Spinal cord (tissue), 10 donors: ENCODE data around the gene SLC29A4. TPM values are rescaled to one million over a fixed set of nuclear protein-coding genes. Genes with fewer than 3 reads are reported as not detected.
"Not testable (repeated sequence)": the region's sequence is repeated elsewhere in the genome, so short reads cannot be mapped to it uniquely, and the experiment has no call there.

Experiments used
- DNase-seq, 6 donors: peaks; one replicate each; pipeline versions ENCODE4 v3.0.0 to v3.0.0-alpha.2; 2013 to 2015; ENCODE audit warnings: low spot score in 6 of 6, low read depth in 4 of 6
- H3K27ac ChIP-seq: one replicate; pipeline ENCODE4 v1.5.1; 2013; ENCODE audit warnings: low read depth, low read length, control low read depth
- H3K27me3 ChIP-seq: one replicate; pipeline ENCODE4 v1.6.1; 2013; ENCODE audit warnings: low read length; ENCODE audit not compliant: control insufficient read depth, insufficient read depth
- H3K36me3 ChIP-seq: one replicate; pipeline ENCODE4 v1.6.1; 2013; ENCODE audit warnings: low read length; ENCODE audit not compliant: control insufficient read depth, insufficient read depth
- H3K4me1 ChIP-seq: one replicate; pipeline ENCODE4 v1.6.1; 2013; ENCODE audit warnings: low read length; ENCODE audit not compliant: control insufficient read depth, insufficient read depth
- H3K4me3 ChIP-seq: one replicate; pipeline ENCODE4 v1.5.1; 2013; ENCODE audit warnings: low read depth, low read length, control low read depth
- H3K9me3 ChIP-seq: one replicate; pipeline ENCODE4 v1.6.1; 2013; ENCODE audit warnings: low read length; ENCODE audit not compliant: control insufficient read depth, insufficient read depth
- WGBS: methylation state at CpG from one replicate; pipeline ENCODE4 v1.1.5; 2013; ENCODE audit warnings: missing lambda C conversion rate; ENCODE audit not compliant: insufficient coverage; 5-methylcytosine and 5-hydroxymethylcytosine counted together
- long read RNA-seq, 4 donors: transcript quantifications; one replicate each; lab custom pipeline, GENCODE V29; 2026
- polyA plus RNA-seq, 2 donors: library from polyadenylated mRNA; unstranded; fragments of 120-200 nt; gene quantifications; one replicate each; pipeline ENCODE4 v1.2.1, GENCODE V29; 2013; ENCODE audit not compliant: insufficient read length in 2 of 2
- total RNA-seq, 2 donors: library from RNA; depleted of rRNA in 1 of 2; stranded (reverse); fragments of 120-200 nt in 1 of 2; fragments of >200 nt in 1 of 2; gene quantifications; one replicate each; pipeline versions ENCODE4 v1.2.3 to v1.2.4, GENCODE V29; 2013 to 2014
- donor health status: healthy.

The SLC29A4 gene, protein sequence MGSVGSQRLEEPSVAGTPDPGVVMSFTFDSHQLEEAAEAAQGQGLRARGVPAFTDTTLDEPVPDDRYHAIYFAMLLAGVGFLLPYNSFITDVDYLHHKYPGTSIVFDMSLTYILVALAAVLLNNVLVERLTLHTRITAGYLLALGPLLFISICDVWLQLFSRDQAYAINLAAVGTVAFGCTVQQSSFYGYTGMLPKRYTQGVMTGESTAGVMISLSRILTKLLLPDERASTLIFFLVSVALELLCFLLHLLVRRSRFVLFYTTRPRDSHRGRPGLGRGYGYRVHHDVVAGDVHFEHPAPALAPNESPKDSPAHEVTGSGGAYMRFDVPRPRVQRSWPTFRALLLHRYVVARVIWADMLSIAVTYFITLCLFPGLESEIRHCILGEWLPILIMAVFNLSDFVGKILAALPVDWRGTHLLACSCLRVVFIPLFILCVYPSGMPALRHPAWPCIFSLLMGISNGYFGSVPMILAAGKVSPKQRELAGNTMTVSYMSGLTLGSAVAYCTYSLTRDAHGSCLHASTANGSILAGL
- total RNA-seq (10 to 100 TPM in 1 of 2 donors, 1 to 10 TPM in 1; 7.7 to 13.3 TPM), polyA plus RNA-seq (10 to 100 TPM; 53.8 to 59.8 TPM)
- long read RNA-seq, donor 1, full-length matches to known transcripts: 6 of 34 reads
- long read RNA-seq, donor 1, partial matches to known transcripts: 28 of 34 reads
- long read RNA-seq, donor 1, other reads (novel, unspliced or antisense): 0 of 34 reads
- long read RNA-seq, donor 2, full-length matches to known transcripts: 3 of 13 reads
- long read RNA-seq, donor 2, partial matches to known transcripts: 10 of 13 reads
- long read RNA-seq, donor 2, other reads (novel, unspliced or antisense): 0 of 13 reads
- long read RNA-seq, donor 3: 0 reads
- long read RNA-seq, donor 4: 0 reads

DNA sequence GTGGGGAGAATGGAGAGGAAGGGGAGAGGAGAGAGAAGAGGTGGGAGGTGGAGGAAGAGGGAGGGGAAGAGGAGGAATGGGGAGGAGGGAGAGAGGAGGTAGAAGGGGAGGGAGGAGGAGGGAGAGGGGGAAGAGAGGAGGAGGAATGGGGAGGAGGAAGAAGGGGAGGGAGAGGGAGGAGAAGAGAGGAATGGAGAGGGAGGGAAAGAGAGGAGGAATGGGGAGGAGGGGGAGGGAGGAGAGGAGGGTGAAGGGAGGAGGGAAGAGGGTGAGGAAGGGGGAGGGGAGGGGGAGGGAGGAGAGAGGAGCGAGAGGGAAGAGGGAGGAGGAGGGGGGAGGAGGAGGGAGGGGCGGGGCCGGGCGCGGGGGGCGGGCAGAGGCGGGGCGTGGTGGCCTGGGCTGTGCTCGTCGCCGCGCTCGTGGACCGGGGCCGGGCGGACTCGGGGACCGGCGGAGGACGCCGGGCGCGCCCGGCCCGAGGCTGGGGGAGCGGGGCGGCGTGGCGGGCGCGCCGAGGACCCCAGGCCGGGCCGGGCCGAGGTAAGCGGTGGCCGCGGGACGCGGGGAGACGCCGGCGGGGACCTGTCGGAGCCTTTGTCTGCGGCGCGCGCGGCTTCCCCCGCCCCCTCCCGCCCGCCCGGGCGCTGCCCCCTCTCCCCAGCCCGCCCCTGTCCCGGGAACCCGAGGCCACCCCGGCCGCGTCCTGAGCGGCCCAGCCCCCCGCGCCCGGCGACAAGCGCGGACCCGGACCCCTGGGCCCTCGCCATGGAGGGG lies at the start of gene SLC29A4:
Gene SLC29A4, plus strand, starts transcription at position 401 of the 774 bp plus-strand sequence. CDS start 4,874 bp downstream, outside the sequence.
- WGBS: under 1% methylated on average over 65 of the region's 69 CpGs
- no peaks in the 10 kb centered on the region for H3K9me3 ChIP-seq
- DNase-seq: peak in 2 of 6 donors; percentile 77 to 86
- H3K27ac ChIP-seq: no peak within 1 kb of the TSS
- no peaks in the 10 kb centered on the region for H3K27me3 ChIP-seq
- H3K4me3 ChIP-seq: peak within 1 kb of the TSS; percentile 35
- H3K36me3 ChIP-seq: peaks cover 9% of the 10 kb centered on the region
- H3K4me1 ChIP-seq: peaks cover 20% of the 10 kb centered on the region

DNA sequence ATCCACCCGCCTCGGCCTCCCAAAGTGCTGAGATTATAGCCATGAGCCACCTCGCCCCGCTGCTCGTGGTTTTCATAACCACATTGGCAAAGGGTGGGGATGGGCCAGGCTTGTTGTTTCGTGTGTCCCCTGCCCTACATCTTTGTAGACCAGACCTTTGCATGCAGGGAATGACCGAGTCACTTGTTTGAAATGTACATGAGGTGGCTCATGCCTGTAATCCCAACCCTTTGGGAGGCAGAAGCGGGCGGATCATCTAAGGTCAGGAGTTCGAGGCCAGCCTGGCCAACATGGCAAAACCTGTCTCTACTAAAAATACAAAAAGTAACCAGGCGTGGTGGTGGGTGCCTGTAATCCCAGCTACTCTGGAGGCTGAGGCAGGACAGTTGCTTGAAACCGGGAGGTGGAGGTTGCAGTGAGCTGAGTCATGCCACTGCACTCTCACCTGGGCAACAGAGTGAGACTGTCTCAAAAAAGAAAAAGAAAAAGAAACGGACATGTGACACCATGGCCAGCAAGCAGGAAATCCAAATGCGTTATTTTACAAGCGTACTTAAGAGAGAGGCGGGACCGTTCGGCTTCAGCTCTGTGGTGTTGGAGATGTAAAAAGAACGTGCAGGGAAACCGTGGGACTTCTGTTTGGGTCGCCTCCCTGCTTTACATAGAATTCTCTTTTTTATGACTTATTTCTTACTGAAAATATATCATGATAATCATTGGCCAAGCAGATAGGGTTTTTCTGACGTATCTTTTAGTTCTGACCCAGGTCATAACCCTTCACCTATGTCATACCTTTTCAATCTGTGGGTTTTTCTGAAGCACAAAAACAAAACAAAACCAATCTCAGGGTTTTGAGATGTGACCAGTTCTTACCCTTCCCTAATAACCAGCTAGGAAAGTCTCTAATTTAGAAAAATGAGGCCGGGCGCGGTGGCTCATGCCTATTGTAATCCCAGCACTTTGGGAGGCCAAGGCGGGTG lies 47.6 kb upstream of the SLC29A4 start:
- H3K4me1 ChIP-seq: peaks cover 25% of the 10 kb centered on the region
- H3K36me3 ChIP-seq: peaks cover 39% of the 10 kb centered on the region
- no peaks in the 10 kb centered on the region for H3K9me3 ChIP-seq
- H3K27me3 ChIP-seq: no peaks in the 10 kb centered on the region
- 93% methylated on average over 17 of the region's 26 CpGs for WGBS
- DNase-seq: no peak
- H3K27ac ChIP-seq: no peak overlapping the region
- no peak overlapping the region for H3K4me3 ChIP-seq

DNA sequence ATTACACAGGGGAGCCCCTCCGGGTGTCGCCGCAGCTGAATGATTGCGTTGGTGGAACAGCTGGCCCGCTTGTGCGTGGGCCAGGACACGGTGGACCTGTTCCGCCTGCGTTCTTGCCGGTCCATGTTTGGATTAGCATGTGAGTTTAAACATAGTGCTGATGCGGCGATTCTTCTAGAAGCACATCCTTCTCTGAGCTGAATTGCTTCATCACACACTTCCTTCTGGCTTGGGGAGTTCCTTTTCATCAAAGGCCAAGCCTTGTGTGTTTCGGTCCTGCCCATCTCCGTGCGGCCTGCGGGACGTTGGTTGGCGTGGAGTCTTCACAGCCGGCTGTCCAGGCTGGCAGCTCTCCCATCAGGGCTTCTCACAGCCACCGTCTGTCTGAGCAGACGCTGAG lies 45.5 kb upstream of the SLC29A4 start:
- 20% methylated on average over 15 of the region's 21 CpGs for WGBS
- peaks cover 29% of the 10 kb centered on the region for H3K4me1 ChIP-seq
- DNase-seq: peak in 4 of 6 donors; percentile 30 to 78 (median 51)
- H3K27me3 ChIP-seq: no peaks in the 10 kb centered on the region
- H3K36me3 ChIP-seq: peaks cover 19% of the 10 kb centered on the region
- no peak overlapping the region for H3K4me3 ChIP-seq
- H3K27ac ChIP-seq: peak overlapping the region; percentile 29
- no peaks in the 10 kb centered on the region for H3K9me3 ChIP-seq

DNA sequence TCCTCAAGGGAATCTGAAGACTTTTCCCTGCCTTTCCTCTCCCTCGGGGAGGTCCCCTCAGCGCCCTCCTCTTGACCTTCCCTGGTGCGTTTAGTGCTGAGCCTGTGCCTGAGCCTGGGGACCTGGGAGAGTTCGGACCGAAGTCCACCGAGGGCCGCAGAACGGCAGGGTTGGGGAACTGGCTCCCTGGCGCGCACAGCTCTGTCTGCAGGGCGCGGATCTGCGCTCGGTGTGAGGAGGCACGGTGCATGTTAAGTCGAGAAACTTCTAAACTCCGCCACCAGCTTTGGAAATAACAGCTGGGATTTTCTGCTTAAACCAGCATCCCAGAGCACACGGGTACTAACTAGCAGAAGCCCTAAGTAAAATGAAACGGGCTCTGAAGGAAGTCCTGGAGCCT lies 44.2 kb upstream of the SLC29A4 start:
- WGBS: 84% methylated on average over 19 of the region's 19 CpGs
- DNase-seq: no peak
- Histone ChIP-seq H3K27me3 (no peaks in the 10 kb centered on the region), H3K4me1 (peaks cover 34% of the 10 kb centered on the region), H3K4me3 (no peak overlapping the region), H3K36me3 (peaks cover 7% of the 10 kb centered on the region), H3K27ac (no peak overlapping the region), H3K9me3 (no peaks in the 10 kb centered on the region)

DNA sequence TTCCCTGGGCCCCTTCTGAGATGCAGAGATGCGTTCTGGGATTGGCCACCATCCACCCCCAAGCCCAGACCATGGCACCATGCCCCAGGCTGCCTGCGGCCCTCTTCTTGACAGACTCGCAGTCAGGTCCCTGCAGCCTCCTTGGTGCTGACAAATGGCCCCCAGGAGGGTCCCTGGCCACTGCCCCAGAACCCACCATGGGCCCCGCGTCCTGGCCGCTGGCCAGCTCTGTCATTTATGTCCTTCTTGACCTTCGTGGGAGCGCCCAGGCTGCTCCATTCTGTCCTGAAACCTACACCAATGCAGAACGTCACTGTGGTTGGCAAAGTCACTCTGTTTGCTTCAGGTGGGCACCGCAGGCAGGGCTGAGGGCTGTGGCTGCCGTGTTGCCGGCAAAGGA lies 39.5 kb upstream of the SLC29A4 start:
- H3K27me3 ChIP-seq: no peaks in the 10 kb centered on the region
- H3K9me3 ChIP-seq: no peaks in the 10 kb centered on the region
- H3K27ac ChIP-seq: no peak overlapping the region
- 60% methylated on average over 12 of the region's 12 CpGs for WGBS
- H3K4me3 ChIP-seq: no peak overlapping the region
- H3K4me1 ChIP-seq: peaks cover 29% of the 10 kb centered on the region
- H3K36me3 ChIP-seq: peaks cover 2% of the 10 kb centered on the region
- no peak for DNase-seq

DNA sequence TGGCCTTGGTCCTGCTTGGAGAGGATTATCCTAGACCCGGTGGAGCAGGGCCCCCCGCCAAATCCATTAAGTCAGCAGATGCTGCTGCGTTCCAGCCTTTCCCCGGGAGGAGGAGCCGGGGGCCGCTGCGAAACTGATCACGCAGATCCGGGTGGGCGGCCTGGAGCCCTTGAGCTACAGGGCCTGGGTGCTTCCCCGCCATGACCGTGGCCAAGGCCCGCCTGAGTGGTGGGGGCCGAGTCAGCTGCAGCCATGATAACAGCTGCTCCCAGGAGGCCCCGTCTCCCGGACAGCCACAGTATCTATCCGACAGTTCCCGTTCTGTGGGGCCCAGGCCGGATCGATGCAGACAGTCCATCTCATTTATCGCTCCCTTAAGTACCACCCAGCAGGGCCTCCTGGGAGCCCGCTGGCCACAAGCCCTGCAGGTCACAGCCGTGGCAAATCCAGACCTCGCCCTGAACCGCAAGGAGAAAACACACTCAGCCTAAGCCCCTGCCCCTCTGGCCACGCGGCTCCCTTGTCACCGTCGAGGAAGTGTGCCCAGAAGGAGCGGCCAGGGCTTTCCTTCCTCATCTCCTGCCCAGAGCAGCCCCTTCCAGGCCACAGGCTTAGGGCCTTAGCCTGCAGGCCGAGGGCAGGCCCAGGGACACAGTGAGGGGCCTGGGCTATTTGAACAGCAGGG lies 34.4 kb upstream of the SLC29A4 start:
- peak in 2 of 6 donors; percentile 63 to 85 for DNase-seq
- H3K27ac ChIP-seq: no peak overlapping the region

DNA sequence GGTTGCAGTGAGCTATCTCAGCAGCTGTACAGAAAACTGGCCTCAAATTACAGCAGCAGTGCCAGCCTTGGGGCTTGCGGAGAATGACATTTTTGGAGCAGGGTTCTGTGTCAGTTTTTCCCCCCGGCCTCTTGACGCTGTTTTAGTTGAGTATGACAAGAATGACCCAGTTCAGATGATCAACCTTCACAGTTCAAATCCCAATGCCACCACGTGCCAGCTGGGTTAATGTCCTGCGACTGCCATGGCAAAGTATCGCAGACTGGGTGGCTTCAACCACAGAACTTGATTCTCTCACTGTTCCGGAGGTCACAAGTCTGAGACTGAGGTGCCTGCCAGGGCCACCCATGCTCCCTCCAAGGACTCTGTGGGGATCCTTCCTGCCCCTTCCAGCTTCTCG lies 32.0 kb upstream of the SLC29A4 start:
- peaks cover 10% of the 10 kb centered on the region for H3K4me1 ChIP-seq
- not testable (repeated sequence) for DNase-seq, H3K4me3 ChIP-seq, H3K9me3 ChIP-seq, H3K27ac ChIP-seq, H3K36me3 ChIP-seq, H3K27me3 ChIP-seq
- 83% methylated on average over 8 of the region's 8 CpGs for WGBS

More for the DNA sequence above, 34.4 kb upstream of the SLC29A4 start:
- H3K4me1 ChIP-seq: peaks cover 13% of the 10 kb centered on the region
- H3K27me3 ChIP-seq: no peaks in the 10 kb centered on the region
- no peaks in the 10 kb centered on the region for H3K9me3 ChIP-seq
- 36% methylated on average over 30 of the region's 31 CpGs for WGBS
- no peak overlapping the region for H3K4me3 ChIP-seq
- H3K36me3 ChIP-seq: no peaks in the 10 kb centered on the region

DNA sequence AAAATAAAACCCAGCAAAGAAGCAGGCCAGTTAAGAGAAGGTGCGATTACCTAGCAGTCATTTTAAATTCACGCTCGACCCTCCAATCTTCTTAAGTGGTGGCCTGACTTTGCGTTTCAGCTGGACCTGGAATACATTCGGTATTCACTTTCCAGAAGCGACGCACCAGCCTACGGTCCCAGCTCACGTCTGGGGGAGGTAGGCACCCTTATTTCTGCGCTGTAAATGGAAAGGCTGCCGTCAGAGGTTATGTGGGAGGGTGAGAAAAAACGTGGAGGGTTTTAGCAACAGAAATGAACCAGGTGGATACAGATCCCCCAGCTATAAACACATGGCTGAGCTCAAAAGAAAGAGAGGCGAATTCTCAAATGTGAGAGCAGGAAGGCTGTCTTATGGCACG lies 29.2 kb upstream of the SLC29A4 start:
- not testable (repeated sequence) for DNase-seq, H3K4me3 ChIP-seq, H3K9me3 ChIP-seq, H3K27ac ChIP-seq, H3K36me3 ChIP-seq, H3K4me1 ChIP-seq, H3K27me3 ChIP-seq
- WGBS: 73% methylated on average over 14 of the region's 14 CpGs
